K562 (cell line): ENCODE results near the gene BHLHE40. TPM values are rescaled to one million over a fixed set of nuclear protein-coding genes. Genes with fewer than 3 reads are reported as not detected.
A peak's percentile ranks its signal among the peaks of the same experiment; 100 is the strongest.

Source experiments
- ADNP ChIP-seq: fragments of 200-800 bp; sonication (Bioruptor generic); IDR thresholded peaks from 2 replicates; pipeline ENCODE4 v1.6.1; 2016; ENCODE audit warnings: missing genetic modification characterization, missing compliant biosample characterization
- ARID2 ChIP-seq: fragments of 450-650 bp; IDR thresholded peaks from 2 replicates; pipeline ENCODE4 v1.6.1; 2017; ENCODE audit warnings: antibody characterized with exemption, mild to moderate bottlenecking
- BRF2 ChIP-seq: IDR thresholded peaks from 3 replicates; pipeline ENCODE4 v1.6.1; 2011; ENCODE audit warnings: borderline replicate concordance, mild to moderate bottlenecking; ENCODE audit not compliant: insufficient read length, insufficient read depth
- CHCHD3 ChIP-seq: fragments of 250-450 bp; sonication (Bioruptor Pico); IDR thresholded peaks from 2 replicates; pipeline ENCODE4 v2.1.2; 2022; ENCODE audit warnings: mild to moderate bottlenecking
- E2F4 ChIP-seq: sonication (generic); formaldehyde crosslinking; IDR thresholded peaks from 2 replicates; pipeline ENCODE4 v1.8.0; 2022; ENCODE audit warnings: mild to moderate bottlenecking, low read depth, missing genetic modification reagents
- EGR1 ChIP-seq: fragments of 450-650 bp; conservative IDR thresholded peaks from 2 replicates; pipeline ENCODE4 v1.6.1; 2017; ENCODE audit warnings: mild to moderate bottlenecking
- MCM2 ChIP-seq: fragments of 450-650 bp; IDR thresholded peaks from 2 replicates; pipeline ENCODE4 v1.6.1; 2017; ENCODE audit warnings: low read depth, mild to moderate bottlenecking
- PATZ1 ChIP-seq: fragments of 250-450 bp; sonication (Bioruptor Pico); IDR thresholded peaks from 2 replicates; pipeline ENCODE4 v1.5.0; 2020; ENCODE audit warnings: mild to moderate bottlenecking, borderline replicate concordance
- POLR2G ChIP-seq: fragments of 200-400 bp; formaldehyde crosslinking; IDR thresholded peaks from 2 replicates; pipeline ENCODE4 v1.6.1; 2017; ENCODE audit warnings: low read depth, mild to moderate bottlenecking, antibody characterized with exemption, low read length, moderate library complexity
- PTRF ChIP-seq: fragments of 450-650 bp; IDR thresholded peaks from 2 replicates; pipeline ENCODE4 v1.6.1; 2016; ENCODE audit warnings: mild to moderate bottlenecking, missing genetic modification characterization, missing compliant biosample characterization
- RERE ChIP-seq: sonication (generic); formaldehyde crosslinking; IDR thresholded peaks from 2 replicates; pipeline ENCODE4 v1.8.0; 2023; ENCODE audit warnings: missing genetic modification reagents, mild to moderate bottlenecking, borderline replicate concordance
- SETDB1 ChIP-seq: IDR thresholded peaks from one replicate; pipeline ENCODE4 v1.6.1; 2012; ENCODE audit warnings: low read length, control low read depth, inconsistent platforms
- SLC30A9 ChIP-seq: fragments of 250-450 bp; sonication (Bioruptor Pico); IDR thresholded peaks from 2 replicates; pipeline ENCODE4 v1.8.0; 2022; ENCODE audit warnings: mild to moderate bottlenecking, moderate library complexity
- THRB ChIP-seq: fragments of 450-650 bp; formaldehyde crosslinking; conservative IDR thresholded peaks from 2 replicates; pipeline ENCODE4 v1.4.0; 2022; ENCODE audit warnings: mild to moderate bottlenecking, missing genetic modification characterization
- ZNF41 ChIP-seq: fragments of 250-450 bp; sonication (Bioruptor Pico); conservative IDR thresholded peaks from 2 replicates; pipeline ENCODE4 v1.4.0; 2020; ENCODE audit warnings: mild to moderate bottlenecking
- polyA plus RNA-seq, 8 experiments: library from polyadenylated mRNA; depleted of rRNA in 4 of 8; stranded (reverse) in 5 of 8; unstranded in 3 of 8; fragments of >200 nt; fragmentation: Nextera tagmentation in 2 of 8; fragmentation: Illumina TruSeq in 1 of 8; extraction: Ambion mirVana in 2 of 8; extraction: Trizol in 1 of 8; gene quantifications; 2 replicates each; pipeline versions ENCODE4 v1.2.1 to v1.2.3, GENCODE V29; 2011 to 2014; ENCODE audit warnings: inconsistent platforms in 1 of 8, missing spikeins in 1 of 8
- total RNA-seq, 7 experiments: library from RNA; depleted of rRNA in 6 of 7; stranded (reverse); fragments of >200 nt in 6 of 7; fragmentation: Illumina TruSeq in 2 of 7; extraction: Trizol in 2 of 7; gene quantifications; 2 replicates each; pipeline versions ENCODE4 v1.2.1 to v1.2.3, GENCODE V29; 2011 to 2021; ENCODE audit warnings: low replicate concordance in 1 of 7

The BHLHE40 gene
- total and polyA plus RNA-seq, 9 of the 15 experiments (the other 6 are each of a cell fraction or from before 2014, with no cell fraction given) = 12.0 to 83.9 (median 31.4) TPM

- no peak for TF ChIP-seq RERE
- TF ChIP-seq SLC30A9 (CRISPR knock-in tag) = no peak
- peak; percentile 38; the same call in 1 of the 2 replicates for TF ChIP-seq PTRF (tag)
- 0 out of 2 replicates have a peak, but pooled peaks have one; percentile 4 for TF ChIP-seq THRB (CRISPR knock-in tag)
- TF ChIP-seq ARID2 = peak; percentile 97
- TF ChIP-seq PATZ1 (CRISPR knock-in tag) = no peak
- no peak for TF ChIP-seq MCM2
- 0 out of 2 replicates have a peak, but pooled peaks have one; percentile 11 for TF ChIP-seq CHCHD3
- peak; percentile 81 for TF ChIP-seq ZNF41
- no peak for TF ChIP-seq POLR2G
- TF ChIP-seq SETDB1 = no peak
- TF ChIP-seq BRF2 = no peak
- TF ChIP-seq E2F4 = no peak
- no peak for TF ChIP-seq ADNP (tag)
- TF ChIP-seq EGR1 = no peak
These were observed 3.1 kb upstream of the BHLHE40 start (continued) for GRCh38 chr3:4976109-4976508.
